AG09309 (cell line): ENCODE results near the gene SPDEF.

Experiments used
- DNase-seq: peaks from one replicate; pipeline ENCODE4 v3.0.0-alpha.2; 2010; ENCODE audit warnings: low read depth
- H3K4me3 ChIP-seq: 2 replicates; pipeline ENCODE4 v1.5.1; 2011; ENCODE audit warnings: mild to moderate bottlenecking, low read depth, low read length, moderate library complexity; ENCODE audit not compliant: control insufficient read depth
- TF ChIP-seq, protein P1 (sequence below): IDR thresholded peaks from 2 replicates; pipeline ENCODE4 v1.5.1; 2011; ENCODE audit warnings: mild to moderate bottlenecking, low read depth, low read length, inconsistent platforms; ENCODE audit not compliant: insufficient read depth, control insufficient read depth; ENCODE audit errors: missing control alignments

SPDEF gene

DNA sequence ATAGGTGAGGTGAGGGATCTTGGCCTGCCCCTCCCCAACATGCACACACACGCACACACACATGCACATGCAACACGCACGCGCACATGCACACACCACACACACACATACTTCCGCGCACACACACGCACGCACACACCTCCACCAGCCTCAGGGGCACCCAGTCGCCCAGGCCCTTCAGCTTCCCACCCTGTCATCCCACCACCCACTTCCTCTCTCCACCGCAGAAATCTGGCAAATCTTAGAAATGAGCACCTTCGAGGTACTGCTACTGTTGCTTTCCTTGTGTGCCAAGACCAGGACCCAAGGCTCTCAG, 1.2 kb downstream of the SPDEF start:
- H3K4me3 ChIP-seq, result no peak overlapping the region
- TF ChIP-seq, protein P1, sequence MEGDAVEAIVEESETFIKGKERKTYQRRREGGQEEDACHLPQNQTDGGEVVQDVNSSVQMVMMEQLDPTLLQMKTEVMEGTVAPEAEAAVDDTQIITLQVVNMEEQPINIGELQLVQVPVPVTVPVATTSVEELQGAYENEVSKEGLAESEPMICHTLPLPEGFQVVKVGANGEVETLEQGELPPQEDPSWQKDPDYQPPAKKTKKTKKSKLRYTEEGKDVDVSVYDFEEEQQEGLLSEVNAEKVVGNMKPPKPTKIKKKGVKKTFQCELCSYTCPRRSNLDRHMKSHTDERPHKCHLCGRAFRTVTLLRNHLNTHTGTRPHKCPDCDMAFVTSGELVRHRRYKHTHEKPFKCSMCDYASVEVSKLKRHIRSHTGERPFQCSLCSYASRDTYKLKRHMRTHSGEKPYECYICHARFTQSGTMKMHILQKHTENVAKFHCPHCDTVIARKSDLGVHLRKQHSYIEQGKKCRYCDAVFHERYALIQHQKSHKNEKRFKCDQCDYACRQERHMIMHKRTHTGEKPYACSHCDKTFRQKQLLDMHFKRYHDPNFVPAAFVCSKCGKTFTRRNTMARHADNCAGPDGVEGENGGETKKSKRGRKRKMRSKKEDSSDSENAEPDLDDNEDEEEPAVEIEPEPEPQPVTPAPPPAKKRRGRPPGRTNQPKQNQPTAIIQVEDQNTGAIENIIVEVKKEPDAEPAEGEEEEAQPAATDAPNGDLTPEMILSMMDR, result no peak
- no peak for DNase-seq

GRCh38 chr6:34554291-34555006, 1.7 kb downstream of the SPDEF start:
- no peak overlapping the region for H3K4me3 ChIP-seq
- TF ChIP-seq, protein P1, result no peak
- DNase-seq, result no peak

DNA sequence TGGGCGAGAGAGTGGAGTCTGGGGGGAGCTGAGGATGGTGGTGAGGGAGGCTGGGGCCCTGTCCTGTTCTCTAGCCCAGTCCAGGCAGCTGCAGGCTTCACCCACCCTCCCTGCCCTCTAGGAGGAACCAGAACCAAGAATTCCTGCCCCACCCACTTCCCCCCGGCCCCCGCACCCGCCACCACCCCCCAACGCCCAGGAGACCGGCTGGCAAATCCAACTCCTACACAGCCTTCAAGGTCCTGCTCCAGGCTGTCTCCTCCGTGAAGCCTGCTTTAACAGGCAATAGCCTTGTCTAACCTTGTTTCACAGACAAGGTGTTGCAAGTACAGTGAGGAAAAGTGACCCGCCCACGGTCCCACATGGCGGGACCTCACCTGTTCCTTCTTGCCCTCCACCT, 2.4 kb downstream of the SPDEF start:
- TF ChIP-seq, protein P1, result no peak
- no peak for DNase-seq
- no peak overlapping the region for H3K4me3 ChIP-seq

- no peak for DNase-seq
- no peak overlapping the region for H3K4me3 ChIP-seq
- TF ChIP-seq, protein P1, result no peak
Observed at GRCh38 chr6:34553146-34553545, 3.0 kb downstream of the SPDEF start.

DNA sequence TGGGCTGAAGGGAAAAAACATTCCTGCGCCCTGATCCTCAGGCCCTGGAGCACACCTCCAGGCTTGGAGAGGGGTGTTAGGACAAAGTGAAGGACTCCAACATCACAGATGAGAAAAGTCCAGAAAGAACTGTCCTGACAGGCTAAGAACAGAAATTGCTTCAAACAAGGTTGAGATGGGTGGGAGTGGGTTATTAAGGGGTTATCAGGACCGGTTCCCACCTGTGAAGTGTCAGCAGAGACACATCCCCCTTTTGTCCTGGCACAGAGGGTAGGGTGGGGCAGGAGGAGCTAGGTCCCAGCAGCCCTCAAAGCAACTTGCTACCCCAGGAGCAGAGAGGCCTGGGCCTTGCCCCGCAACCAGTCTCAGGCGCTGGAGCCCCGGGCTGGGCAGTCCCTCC, 3.5 kb downstream of the SPDEF start:
- DNase-seq, result no peak

GRCh38 chr6:34551720-34552119, 4.4 kb downstream of the SPDEF start:
- DNase-seq, result no peak
- TF ChIP-seq, protein P1, result no peak
- no peak overlapping the region for H3K4me3 ChIP-seq

More for the DNA sequence above, 3.5 kb downstream of the SPDEF start:
- TF ChIP-seq, protein P1, result no peak
- H3K4me3 ChIP-seq, result no peak overlapping the region
